H9 (cell line): ENCODE measurements around the gene KAZN. TPM values are rescaled to one million over a fixed set of nuclear protein-coding genes. Genes with fewer than 3 reads are reported as not detected.

ENCODE experiments used
- DNase-seq: peaks from one replicate; pipeline ENCODE4 v3.0.0-alpha.2; 2017
- H2AFZ ChIP-seq: one replicate; pipeline ENCODE4 v1.6.1; 2013; ENCODE audit warnings: mild to moderate bottlenecking, low read length, control low read depth, moderate library complexity
- H2AK5ac ChIP-seq: 2 replicates; pipeline ENCODE4 v1.6.1; 2013; ENCODE audit warnings: low read length, control low read depth, mixed read lengths; ENCODE audit not compliant: insufficient read length
- H2BK120ac ChIP-seq: one replicate; pipeline ENCODE4 v1.6.1; 2013; ENCODE audit warnings: low read depth, mild to moderate bottlenecking, low read length, control low read depth, inconsistent platforms; ENCODE audit not compliant: poor library complexity, severe bottlenecking
- H2BK12ac ChIP-seq: 2 replicates; pipeline ENCODE4 v1.6.1; 2013; ENCODE audit warnings: low read length, control low read depth, mixed read lengths, low read depth; ENCODE audit not compliant: insufficient read length
- H2BK15ac ChIP-seq: 2 replicates; pipeline ENCODE4 v1.6.1; 2013; ENCODE audit warnings: low read depth, low read length, control low read depth
- H2BK20ac ChIP-seq: one replicate; pipeline ENCODE4 v1.6.1; 2013; ENCODE audit warnings: low read depth, mild to moderate bottlenecking, low read length, control low read depth, inconsistent platforms; ENCODE audit not compliant: poor library complexity, severe bottlenecking
- H2BK5ac ChIP-seq: 2 replicates; pipeline ENCODE4 v1.6.1; 2013; ENCODE audit warnings: low read length, control low read depth, mixed read lengths; ENCODE audit not compliant: insufficient read length
- H3K14ac ChIP-seq: 2 replicates; pipeline ENCODE4 v1.6.1; 2013; ENCODE audit warnings: low read length, control low read depth; ENCODE audit not compliant: insufficient read depth
- H3K18ac ChIP-seq: 2 replicates; pipeline ENCODE4 v1.6.1; 2013; ENCODE audit warnings: low read depth, mild to moderate bottlenecking, mixed read lengths, low read length, control low read depth; ENCODE audit not compliant: insufficient read length
- H3K23ac ChIP-seq: 2 replicates; pipeline ENCODE4 v1.6.1; 2013; ENCODE audit warnings: low read length, control low read depth, mixed read lengths, low read depth; ENCODE audit not compliant: insufficient read length
- H3K23me2 ChIP-seq: 2 replicates; pipeline ENCODE4 v1.6.1; 2013; ENCODE audit warnings: low read depth, mild to moderate bottlenecking, mixed read lengths, low read length, control low read depth; ENCODE audit not compliant: insufficient read length, poor library complexity, severe bottlenecking
- H3K27ac ChIP-seq: 2 replicates; pipeline ENCODE4 v1.5.1; 2013; ENCODE audit warnings: low read length, control low read depth, mixed read lengths, low read depth; ENCODE audit not compliant: insufficient read length
- H3K27me3 ChIP-seq: 2 replicates; pipeline ENCODE4 v1.6.1; 2013; ENCODE audit warnings: low read length, control low read depth, inconsistent platforms; ENCODE audit not compliant: insufficient read depth
- H3K4ac ChIP-seq: 2 replicates; pipeline ENCODE4 v1.6.1; 2013; ENCODE audit warnings: low read depth, mild to moderate bottlenecking, control low read depth, inconsistent platforms, low read length, moderate library complexity
- H3K4me1 ChIP-seq: 2 replicates; pipeline ENCODE4 v1.6.1; 2013; ENCODE audit warnings: low read length, control low read depth, inconsistent platforms; ENCODE audit not compliant: insufficient read depth
- H3K4me2 ChIP-seq: 2 replicates; pipeline ENCODE4 v1.6.1; 2013; ENCODE audit warnings: low read length, control low read depth, mixed read lengths; ENCODE audit not compliant: insufficient read length, insufficient read depth
- H3K56ac ChIP-seq: 2 replicates; pipeline ENCODE4 v1.6.1; 2013; ENCODE audit warnings: low read depth, mild to moderate bottlenecking, mixed read lengths, low read length, control low read depth; ENCODE audit not compliant: insufficient read length
- H3K79me1 ChIP-seq: 2 replicates; pipeline ENCODE4 v1.6.1; 2013; ENCODE audit warnings: low read depth, mild to moderate bottlenecking, moderate library complexity, low read length, control low read depth, inconsistent platforms; ENCODE audit not compliant: insufficient read depth, poor library complexity, severe bottlenecking
- H3K79me2 ChIP-seq: 2 replicates; pipeline ENCODE4 v1.6.1; 2013; ENCODE audit warnings: low read length, control low read depth, inconsistent platforms; ENCODE audit not compliant: insufficient read depth
- H3K9ac ChIP-seq: 2 replicates; pipeline ENCODE4 v1.6.1; 2013; ENCODE audit warnings: low read length, control low read depth, mixed read lengths; ENCODE audit not compliant: insufficient read length; ENCODE audit errors: extremely low read depth
- H3K9me3 ChIP-seq: one replicate; pipeline ENCODE4 v1.6.1; 2013; ENCODE audit warnings: low read depth, low read length, inconsistent platforms; ENCODE audit not compliant: control insufficient read depth
- H3T11ph ChIP-seq: one replicate; pipeline ENCODE4 v1.6.1; 2013; ENCODE audit warnings: mild to moderate bottlenecking, low read length, control low read depth, inconsistent platforms
- H4K20me1 ChIP-seq: one replicate; pipeline ENCODE4 v1.6.1; 2013; ENCODE audit not compliant: control insufficient read depth, insufficient read length, insufficient read depth
- H4K5ac ChIP-seq: 2 replicates; pipeline ENCODE4 v1.6.1; 2013; ENCODE audit warnings: low read depth, mild to moderate bottlenecking, mixed read lengths, low read length, control low read depth; ENCODE audit not compliant: insufficient read length
- H4K8ac ChIP-seq: replicated peaks from 2 replicates; pipeline ENCODE4 v1.6.1; 2013; ENCODE audit warnings: low read length, control low read depth, mixed read lengths, low read depth; ENCODE audit not compliant: insufficient read length
- H4K91ac ChIP-seq: 2 replicates; pipeline ENCODE4 v1.6.1; 2013; ENCODE audit warnings: low read depth, mild to moderate bottlenecking, moderate library complexity, mixed read lengths, low read length, control low read depth; ENCODE audit not compliant: insufficient read length
- H3K27ac Mint-ChIP-seq, 3 experiments: 2 replicates in 2 of 3; 3 replicates in 1 of 3; pipeline ENCODE4 v1.8.0; 2020 to 2021; ENCODE audit warnings: mixed read lengths in 3 of 3, mild to moderate bottlenecking in 1 of 3, moderate library complexity in 1 of 3
- H3K27me3 Mint-ChIP-seq: 2 replicates; pipeline ENCODE4 v1.8.0; 2021; ENCODE audit warnings: low read depth, mild to moderate bottlenecking, moderate library complexity, mixed read lengths
- H3K36me3 Mint-ChIP-seq, 3 experiments: 2 replicates in 2 of 3; 3 replicates in 1 of 3; pipeline ENCODE4 v1.8.0; 2020 to 2021; ENCODE audit warnings: low read depth in 3 of 3, mixed read lengths in 3 of 3; ENCODE audit not compliant: insufficient read depth in 1 of 3
- H3K4me1 Mint-ChIP-seq, 2 experiments: 2 replicates each; pipeline ENCODE4 v1.8.0; 2020; ENCODE audit warnings: mixed read lengths in 2 of 2
- H3K4me3 Mint-ChIP-seq, 2 experiments: 2 replicates in 1 of 2; 3 replicates in 1 of 2; pipeline ENCODE4 v1.8.0; 2020 to 2021; ENCODE audit warnings: mild to moderate bottlenecking in 2 of 2, mixed read lengths in 2 of 2, moderate library complexity in 1 of 2
- H3K9me3 Mint-ChIP-seq, 2 experiments: 2 replicates in 1 of 2; 3 replicates in 1 of 2; pipeline ENCODE4 v1.8.0; 2020; ENCODE audit warnings: mild to moderate bottlenecking in 2 of 2, mixed read lengths in 2 of 2, moderate library complexity in 1 of 2
- CTCF ChIP-seq: fragments of 200-600 bp; sonication (generic); conservative IDR thresholded peaks from 3 replicates; pipeline ENCODE4 v1.8.0; 2021; ENCODE audit warnings: antibody characterized with exemption, mild to moderate bottlenecking
- WGBS: extraction: QIAGEN DNeasy Blood & Tissue Kit; methylation state at CpG from one replicate; pipeline ENCODE4 v1.1.7; 2013; ENCODE audit warnings: missing lambda C conversion rate, low lambda C conversion rate, mixed read lengths; ENCODE audit not compliant: insufficient read length; ENCODE audit errors: extremely low coverage; 5-methylcytosine and 5-hydroxymethylcytosine counted together
- total RNA-seq: library from RNA; stranded (reverse); gene quantifications from 2 replicates; pipeline ENCODE4 v1.2.1, GENCODE V29; 2021

KAZN gene
- total RNA-seq, 1 experiment from 2014 or later = 7.6 TPM

- H3K18ac ChIP-seq = no peak overlapping the region
- H3T11ph ChIP-seq = no peak overlapping the region
- no peak overlapping the region for H2BK5ac ChIP-seq
- H3K23ac ChIP-seq = no peak overlapping the region
- H3K14ac ChIP-seq = no peak overlapping the region
- H3K4ac ChIP-seq = no peak overlapping the region
- peaks cover 3 to 14% (median 13%) of the 10 kb centered on the region in 3 experiments; a peak in 6 of 7 replicates for H3K36me3 Mint-ChIP-seq
- H3K27ac ChIP-seq = no peak overlapping the region
- H3K4me3 Mint-ChIP-seq = no peak overlapping the region
- H4K8ac ChIP-seq = no peak overlapping the region
- H4K5ac ChIP-seq = no peak overlapping the region
- no peak overlapping the region for H4K91ac ChIP-seq
- no peak overlapping the region for H3K4me2 ChIP-seq
- no CpG with 5 or more reads among the region's 3 CpGs for WGBS
- no peak overlapping the region for H2AFZ ChIP-seq
- no peak overlapping the region for H3K27ac Mint-ChIP-seq
- H3K9me3 Mint-ChIP-seq = peaks cover 15% of the 10 kb centered on the region in 2 experiments
- H3K27me3 Mint-ChIP-seq = no peaks in the 10 kb centered on the region; the same call in none of the 2 replicates
- H2BK120ac ChIP-seq = no peak overlapping the region
- H3K4me1 Mint-ChIP-seq = peaks cover 4 to 8% of the 10 kb centered on the region in 2 experiments; a peak in 3 of 4 replicates
- H2BK12ac ChIP-seq = no peak overlapping the region
- no peak overlapping the region for H3K9ac ChIP-seq
- H2AK5ac ChIP-seq = no peak overlapping the region
- no peaks in the 10 kb centered on the region for H3K27me3 ChIP-seq
- H3K79me2 ChIP-seq = no peaks in the 10 kb centered on the region
- no peaks in the 10 kb centered on the region for H4K20me1 ChIP-seq
- no peak overlapping the region for H2BK20ac ChIP-seq
- no peak overlapping the region for H3K56ac ChIP-seq
- H3K9me3 ChIP-seq = no peaks in the 10 kb centered on the region
- H2BK15ac ChIP-seq = no peak overlapping the region
- no peak for TF ChIP-seq CTCF
- H3K23me2 ChIP-seq = no peaks in the 10 kb centered on the region
- DNase-seq = no peak
- H3K4me1 ChIP-seq = no peaks in the 10 kb centered on the region
- H3K79me1 ChIP-seq = no peaks in the 10 kb centered on the region
Observed at GRCh38 chr1:14648391-14648790, 49.9 kb downstream of the KAZN start.
